ENCODE data around the gene PRDM11. TPM values are rescaled to one million over a fixed set of nuclear protein-coding genes. Genes with fewer than 3 reads are reported as not detected.
"Not testable (repeated sequence)": the region's sequence is repeated elsewhere in the genome, so short reads cannot be mapped to it uniquely, and the experiment has no call there.

The PRDM11 gene
- total and polyA plus RNA-seq, 8 donors: 1.2 to 139 (median 7.9) TPM

DNA sequence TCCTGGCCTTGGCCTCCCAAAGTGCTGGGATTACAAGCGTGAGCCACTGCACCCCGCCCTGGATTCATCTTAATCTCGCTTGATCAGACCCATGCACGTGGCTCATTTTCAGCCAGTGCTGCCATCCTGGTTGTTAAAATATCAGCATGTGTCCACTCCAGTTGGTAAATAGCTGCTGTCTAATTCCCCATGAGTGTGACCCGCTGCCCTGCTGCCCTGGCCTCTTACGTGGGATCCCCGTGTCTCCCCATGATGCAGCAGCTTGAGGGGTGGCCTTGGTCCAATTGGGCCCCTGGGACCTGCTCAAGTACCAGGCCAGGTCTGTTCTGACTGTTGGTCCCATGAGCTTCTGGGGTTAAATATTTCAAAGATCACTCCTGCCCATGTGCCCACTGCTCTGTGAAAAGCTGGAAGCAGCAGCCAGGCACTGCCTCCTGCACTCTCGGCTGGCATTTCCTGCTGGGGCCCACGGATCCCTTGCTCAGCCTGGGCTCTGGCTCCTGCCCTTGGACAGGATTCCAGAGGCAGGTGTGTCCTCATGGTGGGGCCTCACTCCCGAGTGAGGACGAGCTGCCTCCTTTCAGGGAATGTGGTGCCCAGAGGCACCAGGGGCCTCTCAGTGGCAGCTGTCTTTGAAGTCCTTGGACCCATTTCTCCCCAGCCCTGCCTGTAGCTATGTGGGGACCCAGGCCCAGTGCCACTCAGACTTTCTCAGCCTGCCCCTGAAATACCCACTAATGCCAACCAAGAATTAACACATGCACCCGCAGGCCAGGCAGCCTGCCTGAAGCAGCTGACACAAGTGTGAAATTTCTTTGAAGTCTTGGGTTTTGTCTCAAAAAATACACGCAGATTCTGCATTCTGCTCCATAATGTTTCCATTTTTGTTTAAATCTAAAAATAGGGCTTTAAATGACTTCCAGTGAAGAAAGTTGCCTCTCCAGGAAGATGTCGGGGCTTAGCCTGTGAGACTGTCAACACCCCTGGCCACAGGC is 38.1 kb upstream of the PRDM11 start:
- intact Hi-C loops (cut with DNase I; ENCODE audit: low total_unique reads): loop anchor here (5.0 kb wide), 2 partner anchors 181 to 184 kb away; no protein-coding TSS in a partner anchor
- Histone ChIP-seq H3K27ac (no peak overlapping the region), H3K27me3 (peaks cover 0 to 23% (median 0%) of the 10 kb centered on the region in 3 donors), H3K4me3 (no peak overlapping the region), H3K36me3 (no peaks in the 10 kb centered on the region), H3K4me1 (peaks cover 0 to under 1% (median 0%) of the 10 kb centered on the region in 4 donors), H3K9me3 (no peaks in the 10 kb centered on the region)
- DNase-seq: peak in 1 of 2 donors; percentile 75
- TF ChIP-seq POLR2AphosphoS5 (IDR thresholded peaks at IDR 0.05): no peak
- no peak for TF ChIP-seq EP300 (IDR thresholded peaks at IDR 0.05)
- TF ChIP-seq, protein P1, sequence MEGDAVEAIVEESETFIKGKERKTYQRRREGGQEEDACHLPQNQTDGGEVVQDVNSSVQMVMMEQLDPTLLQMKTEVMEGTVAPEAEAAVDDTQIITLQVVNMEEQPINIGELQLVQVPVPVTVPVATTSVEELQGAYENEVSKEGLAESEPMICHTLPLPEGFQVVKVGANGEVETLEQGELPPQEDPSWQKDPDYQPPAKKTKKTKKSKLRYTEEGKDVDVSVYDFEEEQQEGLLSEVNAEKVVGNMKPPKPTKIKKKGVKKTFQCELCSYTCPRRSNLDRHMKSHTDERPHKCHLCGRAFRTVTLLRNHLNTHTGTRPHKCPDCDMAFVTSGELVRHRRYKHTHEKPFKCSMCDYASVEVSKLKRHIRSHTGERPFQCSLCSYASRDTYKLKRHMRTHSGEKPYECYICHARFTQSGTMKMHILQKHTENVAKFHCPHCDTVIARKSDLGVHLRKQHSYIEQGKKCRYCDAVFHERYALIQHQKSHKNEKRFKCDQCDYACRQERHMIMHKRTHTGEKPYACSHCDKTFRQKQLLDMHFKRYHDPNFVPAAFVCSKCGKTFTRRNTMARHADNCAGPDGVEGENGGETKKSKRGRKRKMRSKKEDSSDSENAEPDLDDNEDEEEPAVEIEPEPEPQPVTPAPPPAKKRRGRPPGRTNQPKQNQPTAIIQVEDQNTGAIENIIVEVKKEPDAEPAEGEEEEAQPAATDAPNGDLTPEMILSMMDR (IDR thresholded peaks at IDR 0.05): no peak
- no peak for TF ChIP-seq POLR2A (IDR thresholded peaks at IDR 0.05)
- 63 to 67% (median 67%) methylated on average over 14 of the region's 14 CpGs for WGBS, 5 donors

DNA sequence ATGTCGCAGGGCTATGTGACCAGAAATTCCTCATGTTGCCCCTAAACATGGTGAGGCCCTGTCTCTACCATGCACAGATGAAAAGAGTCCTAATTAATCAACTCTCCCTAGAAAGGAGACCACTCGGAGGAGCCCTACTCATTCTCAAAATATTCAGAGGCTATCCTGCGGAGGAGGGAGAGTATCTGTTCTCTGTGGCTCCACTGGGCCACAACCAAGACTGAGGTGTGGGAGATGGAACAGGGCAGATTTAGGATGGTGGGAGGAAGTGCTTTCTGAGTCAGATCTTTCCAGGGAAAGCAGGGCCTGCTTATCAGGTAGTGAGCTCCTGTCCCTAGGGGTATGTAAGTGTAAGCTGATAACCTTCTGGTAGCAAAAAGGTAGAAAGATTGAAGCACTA is 37.0 kb upstream of the PRDM11 start:
- no peak overlapping the region for H3K4me3 ChIP-seq
- peaks cover 0 to 23% (median 0%) of the 10 kb centered on the region in 3 donors for H3K27me3 ChIP-seq
- H3K36me3 ChIP-seq: no peaks in the 10 kb centered on the region
- H3K4me1 ChIP-seq: no peaks in the 10 kb centered on the region
- intact Hi-C loops (cut with DNase I; ENCODE audit: low total_unique reads): loop anchor here (5.0 kb wide), 2 partner anchors 182 to 183 kb away; no protein-coding TSS in a partner anchor
- no peak for DNase-seq
- no peak overlapping the region for H3K27ac ChIP-seq
- no peaks in the 10 kb centered on the region for H3K9me3 ChIP-seq
- TF ChIP-seq POLR2A (IDR thresholded peaks at IDR 0.05) (no peak), EP300 (IDR thresholded peaks at IDR 0.05) (no peak), POLR2AphosphoS5 (IDR thresholded peaks at IDR 0.05) (no peak)
- TF ChIP-seq, protein P1 (IDR thresholded peaks at IDR 0.05): no peak
- WGBS, 5 donors: 62 to 96% (median 90%) methylated on average over 3 of the region's 3 CpGs

GRCh38 chr11:45110562-45110961 is 35.9 kb upstream of the PRDM11 start:
- Histone ChIP-seq H3K27ac (no peak overlapping the region), H3K4me1 (no peaks in the 10 kb centered on the region), H3K4me3 (no peak overlapping the region), H3K27me3 (peaks cover 0 to 23% (median 0%) of the 10 kb centered on the region in 3 donors), H3K9me3 (peaks cover 0 to 3% (median 0%) of the 10 kb centered on the region in 4 donors), H3K36me3 (no peaks in the 10 kb centered on the region)
- 3 to 11% (median 9%) methylated on average over 9 to 10 of the region's 10 CpGs for WGBS, 5 donors
- TF ChIP-seq EP300 (IDR thresholded peaks at IDR 0.05) (no peak), POLR2AphosphoS5 (IDR thresholded peaks at IDR 0.05) (no peak), POLR2A (IDR thresholded peaks at IDR 0.05) (no peak)
- TF ChIP-seq, protein P1 (IDR thresholded peaks at IDR 0.05): peak in 5 of 7 experiments; percentile 56 to 81 (median 75)
- peak; percentile 48 to 88 for DNase-seq
- intact Hi-C loops (cut with DNase I; ENCODE audit: low total_unique reads): loop anchor here (5.0 kb wide), 1 partner anchor 222 kb away; no protein-coding TSS in a partner anchor

- Histone ChIP-seq H3K4me3 (no peak overlapping the region), H3K9me3 (peaks cover 0 to 4% (median 0%) of the 10 kb centered on the region in 4 donors), H3K36me3 (no peaks in the 10 kb centered on the region), H3K4me1 (no peaks in the 10 kb centered on the region), H3K27me3 (peaks cover 0 to 23% (median 0%) of the 10 kb centered on the region in 3 donors), H3K27ac (no peak overlapping the region)
- no peak for DNase-seq
- no peak for TF ChIP-seq EP300 (IDR thresholded peaks at IDR 0.05)
- TF ChIP-seq POLR2A (IDR thresholded peaks at IDR 0.05): no peak
- TF ChIP-seq, protein P1 (IDR thresholded peaks at IDR 0.05): no peak
- TF ChIP-seq POLR2AphosphoS5 (IDR thresholded peaks at IDR 0.05): no peak
- intact Hi-C loops (cut with DNase I; ENCODE audit: low total_unique reads): loop anchor here (5.0 kb wide), 1 partner anchor 218 kb away; no protein-coding TSS in a partner anchor
Measured at GRCh38 chr11:45113807-45114206, 32.6 kb upstream of the PRDM11 start.

GRCh38 chr11:45127836-45128235 is 18.6 kb upstream of the PRDM11 start:
- H3K36me3 ChIP-seq, H3K4me3 ChIP-seq: not testable (repeated sequence)
- WGBS, 5 donors: 68 to 86% (median 78%) methylated on average over 8 to 9 of the region's 9 CpGs

More at GRCh38 chr11:45127836-45128235, 18.6 kb upstream of the PRDM11 start:
- H3K9me3 ChIP-seq; H3K4me1 ChIP-seq; intact Hi-C loops (cut with DNase I; ENCODE audit: low total_unique reads); DNase-seq; H3K27ac ChIP-seq: not testable (repeated sequence)
- H3K27me3 ChIP-seq: peaks cover 0 to 10% (median 0%) of the 10 kb centered on the region in 3 donors

Measured in stomach (tissue), 9 donors.